Measurements from ENCODE around the gene THRB. TPM values are rescaled to one million over a fixed set of nuclear protein-coding genes. Genes with fewer than 3 reads are reported as not detected.

THRB gene
- total RNA-seq, 1 experiment from 2014 or later, result 5.8 TPM

- CTCF ChIA-PET, result no interaction called here
Observed at GRCh38 chr3:24110051-24110450, 384.6 kb downstream of the THRB start.

More at GRCh38 chr3:24110051-24110450, 384.6 kb downstream of the THRB start:
- Mint-ChIP-seq H3K27ac (no peak overlapping the region), H3K4me3 (no peak overlapping the region), H3K9me3 (no peaks in the 10 kb centered on the region), H3K4me1 (no peaks in the 10 kb centered on the region), H3K36me3 (no peaks in the 10 kb centered on the region), H3K27me3 (ENCODE audit: low read depth) (no peaks in the 10 kb centered on the region)
- TF ChIP-seq FOXJ3 (CRISPR knock-in tag; IDR thresholded peaks at IDR 0.05; ENCODE audit: borderline replicate concordance), result no peak
- no peak for TF ChIP-seq ZNF532 (CRISPR knock-in tag; IDR thresholded peaks at IDR 0.05; ENCODE audit: borderline replicate concordance)
- no peak for TF ChIP-seq ZNF281 (CRISPR knock-in tag; IDR thresholded peaks at IDR 0.05)
- TF ChIP-seq ZBTB21 (CRISPR knock-in tag; IDR thresholded peaks at IDR 0.05; ENCODE audit: borderline replicate concordance), result no peak
- no peak for TF ChIP-seq STAT6 (CRISPR knock-in tag; conservative IDR thresholded peaks at IDR 0.05; ENCODE audit: low read depth)
- TF ChIP-seq AR (CRISPR knock-in tag; IDR thresholded peaks at IDR 0.05), result no peak
- no peak for DNase-seq (ENCODE audit: low spot score)
- ATAC-seq, result no peak
- POLR2A ChIA-PET, result no interaction called here
